Activated naive CD4-positive, alpha-beta T cell (primary cell): Measurements from ENCODE around the gene ILF2.
"Not testable (repeated sequence)": the region's sequence is repeated elsewhere in the genome, so short reads cannot be mapped to it uniquely, and the experiment has no call there.

Experiments
- DNase-seq, 4 experiments: peaks; one replicate each; lab custom pipeline; 2025; lab: John Stamatoyannopoulos, UW

ILF2 gene

DNA sequence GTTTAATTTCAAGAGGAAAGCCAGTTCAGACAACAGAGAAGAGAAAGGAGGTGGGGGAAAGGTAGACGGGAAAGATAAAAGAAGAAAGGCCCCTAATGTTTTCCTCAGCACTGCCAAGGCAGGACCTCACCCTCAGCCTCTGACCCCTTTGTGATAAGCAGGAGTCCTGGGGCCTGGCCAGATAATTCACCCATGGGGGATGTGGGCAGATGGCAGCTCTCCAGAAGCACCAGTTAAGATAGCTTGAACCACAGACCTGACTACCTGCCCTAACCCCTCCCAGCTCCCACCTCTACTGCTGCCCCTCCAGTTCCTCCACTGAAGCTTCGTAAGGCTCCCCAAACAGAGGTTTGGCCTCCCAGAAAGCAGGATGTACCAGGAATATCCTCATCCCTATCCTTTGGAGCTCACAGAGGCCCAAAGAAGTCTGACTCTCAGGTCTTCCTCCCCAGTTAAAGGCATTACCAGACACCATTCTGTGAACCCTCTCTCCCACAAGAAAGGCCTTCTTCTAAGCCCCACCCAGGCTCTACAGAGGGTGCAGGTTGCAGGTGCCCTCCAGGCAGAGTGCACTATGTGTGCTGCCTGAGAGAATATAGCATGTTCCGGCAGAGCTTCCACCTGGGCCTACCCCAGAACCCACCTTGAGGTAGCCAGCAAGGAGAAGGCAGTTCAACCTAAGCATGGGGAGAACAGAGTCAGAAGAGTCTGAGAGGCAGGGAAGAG, 21.5 kb downstream of the ILF2 start:
- DNase-seq = peak in 1 of 4 experiments; percentile 20

DNA sequence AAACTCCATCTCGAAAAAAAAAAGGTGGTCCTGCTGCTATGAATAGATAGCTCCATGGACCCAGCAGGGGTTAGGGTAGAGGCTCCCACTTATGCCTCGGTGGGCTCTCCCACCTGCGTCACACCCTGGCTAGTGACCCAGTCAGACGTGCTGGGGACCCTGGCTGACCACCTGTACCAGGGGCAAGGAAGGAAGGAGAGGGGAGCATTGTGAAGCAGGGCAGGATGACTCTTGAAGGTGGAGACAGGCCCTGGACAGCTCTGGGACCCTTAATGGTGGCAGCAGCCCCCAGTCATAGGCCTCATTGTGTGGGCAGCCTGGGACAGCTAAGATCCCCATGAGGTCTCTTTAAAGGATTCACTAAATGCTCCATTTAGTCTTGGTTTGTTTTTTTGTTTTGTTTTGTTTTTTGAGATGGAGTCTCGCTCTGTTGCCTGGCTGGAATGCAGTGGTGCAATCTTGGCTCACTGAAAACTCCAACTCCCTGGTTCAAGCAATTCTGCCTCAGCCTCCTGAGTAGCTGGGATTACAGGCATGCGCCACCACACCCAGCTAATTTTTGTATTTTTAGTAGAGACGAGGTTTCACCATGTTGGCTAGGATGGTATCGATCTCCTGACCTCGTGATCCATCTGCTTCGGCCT, 22.7 kb downstream of the ILF2 start:
- DNase-seq = no peak

DNA sequence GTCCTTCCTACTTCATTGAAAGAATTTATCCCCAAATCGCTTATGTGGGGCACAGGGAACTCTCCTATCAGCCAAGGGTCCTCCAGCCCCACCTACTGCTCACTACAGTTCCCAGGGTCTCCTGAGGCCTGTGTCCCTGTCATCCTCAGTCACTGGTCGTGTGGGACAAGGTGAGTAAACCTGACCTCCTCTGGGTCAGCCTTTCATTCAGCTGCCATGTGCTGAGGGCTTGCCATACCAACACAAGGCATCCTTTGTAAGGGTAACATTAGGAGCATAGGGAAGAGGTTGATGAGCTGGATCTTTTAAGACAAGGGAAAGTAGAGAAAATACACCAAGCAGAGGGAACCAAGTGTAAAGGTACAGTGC, 23.5 kb downstream of the ILF2 start:
- DNase-seq = no peak

DNA sequence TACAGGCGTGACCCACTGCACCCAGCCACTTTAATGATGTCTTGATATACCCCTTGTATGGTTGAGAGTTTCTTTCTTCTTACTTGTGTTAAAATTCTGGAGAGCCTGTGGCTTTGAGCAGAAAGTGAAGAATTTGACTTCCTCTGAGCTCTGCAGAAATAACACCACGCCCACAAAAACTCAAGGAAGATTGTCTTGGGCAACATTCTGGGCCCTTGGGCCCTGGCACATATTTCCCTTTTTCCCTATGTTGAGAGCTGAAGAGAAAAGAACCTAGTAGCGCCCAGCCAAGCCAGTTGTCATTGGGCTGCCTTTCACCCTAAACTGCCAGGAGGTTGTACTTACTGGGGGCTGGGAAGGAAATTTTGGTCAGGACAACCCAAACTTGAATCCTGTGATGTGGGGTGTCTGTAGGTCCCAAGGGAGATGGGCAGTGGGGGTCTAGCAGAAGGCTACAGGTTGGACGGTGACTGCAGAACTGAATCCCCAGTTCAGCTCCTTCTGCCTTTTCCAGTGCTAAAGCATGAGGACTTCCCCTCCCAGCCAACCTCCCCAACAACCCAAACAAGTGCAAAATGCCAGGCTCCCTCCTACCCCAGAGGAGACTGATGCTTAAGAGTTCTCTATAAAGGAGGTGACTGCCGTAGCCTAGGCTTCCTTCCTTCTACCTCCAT, 24.0 kb downstream of the ILF2 start:
- no peak for DNase-seq

DNA sequence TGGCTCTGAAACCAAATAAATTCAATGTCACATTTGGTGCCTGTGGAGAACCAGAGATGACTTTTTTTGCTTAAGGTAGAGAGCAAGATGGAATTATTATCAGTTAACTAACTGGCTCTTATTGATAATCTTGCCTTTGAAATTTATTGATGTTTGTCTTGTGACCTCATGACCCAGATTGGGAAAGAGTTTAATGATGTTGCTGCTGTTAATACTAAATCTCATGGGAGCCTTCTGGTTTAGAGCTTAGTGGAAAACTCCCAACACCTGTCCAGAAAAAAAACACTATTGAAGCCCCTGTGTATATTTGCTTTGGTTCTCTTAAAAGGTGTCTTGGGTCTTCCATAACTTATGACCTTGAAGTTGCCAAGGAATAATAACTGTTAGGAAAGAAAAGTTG, 27.0 kb downstream of the ILF2 start:
- DNase-seq = no peak

DNA sequence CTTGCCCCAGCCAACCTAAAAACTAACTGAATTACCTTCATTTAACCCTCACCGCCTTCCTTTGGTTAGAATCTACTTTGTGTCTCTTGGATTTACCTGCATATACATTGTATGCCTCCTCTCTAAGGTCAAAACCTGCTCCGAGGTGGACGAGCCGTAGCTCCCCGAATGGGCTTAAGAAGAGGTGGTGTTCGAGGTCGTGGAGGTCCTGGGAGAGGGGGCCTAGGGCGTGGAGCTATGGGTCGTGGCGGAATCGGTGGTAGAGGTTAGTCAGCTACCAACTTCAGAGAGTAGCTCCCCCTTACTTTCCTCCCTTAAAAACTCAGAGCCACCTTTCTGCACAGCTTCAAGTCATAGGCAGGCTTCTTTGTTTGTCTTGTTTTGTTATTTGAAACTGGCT, 27.7 kb downstream of the ILF2 start:
- DNase-seq = no peak

DNA sequence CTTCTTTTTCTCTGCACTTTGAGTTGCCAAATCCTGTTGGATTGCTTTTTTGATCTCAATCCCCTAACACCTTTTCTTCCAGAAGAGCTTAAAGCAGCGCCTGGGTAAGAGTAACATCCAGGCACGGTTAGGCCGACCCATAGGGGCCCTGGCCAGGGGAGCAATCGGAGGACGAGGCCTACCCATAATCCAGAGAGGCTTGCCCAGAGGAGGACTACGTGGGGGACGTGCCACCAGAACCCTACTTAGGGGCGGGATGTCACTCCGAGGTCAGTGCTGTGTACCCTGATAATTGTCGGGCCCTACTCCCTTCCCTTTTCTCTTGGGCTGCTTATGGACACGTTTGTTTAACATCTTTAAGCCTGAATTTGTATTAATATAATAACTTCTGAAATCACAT, 28.6 kb downstream of the ILF2 start:
- DNase-seq = no peak

DNA sequence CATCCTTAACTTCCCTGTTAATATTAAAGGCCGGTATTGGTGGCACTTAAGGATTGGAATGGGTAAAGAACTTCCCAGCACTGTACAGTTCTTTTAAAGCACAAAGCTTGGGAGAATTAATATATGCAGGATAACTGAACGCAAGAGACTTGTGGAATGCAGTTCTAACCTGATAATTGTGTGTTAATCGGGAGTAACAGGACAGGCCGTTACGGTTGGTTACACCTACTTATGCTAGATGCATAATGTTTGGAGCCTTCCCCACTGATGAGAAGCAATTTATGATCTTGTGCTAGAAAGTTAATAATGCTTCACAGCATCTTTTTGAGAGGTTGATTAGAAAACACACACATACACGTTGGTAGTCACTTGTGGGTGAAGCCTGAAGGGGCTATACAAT, 29.9 kb downstream of the ILF2 start:
- DNase-seq = no peak

DNA sequence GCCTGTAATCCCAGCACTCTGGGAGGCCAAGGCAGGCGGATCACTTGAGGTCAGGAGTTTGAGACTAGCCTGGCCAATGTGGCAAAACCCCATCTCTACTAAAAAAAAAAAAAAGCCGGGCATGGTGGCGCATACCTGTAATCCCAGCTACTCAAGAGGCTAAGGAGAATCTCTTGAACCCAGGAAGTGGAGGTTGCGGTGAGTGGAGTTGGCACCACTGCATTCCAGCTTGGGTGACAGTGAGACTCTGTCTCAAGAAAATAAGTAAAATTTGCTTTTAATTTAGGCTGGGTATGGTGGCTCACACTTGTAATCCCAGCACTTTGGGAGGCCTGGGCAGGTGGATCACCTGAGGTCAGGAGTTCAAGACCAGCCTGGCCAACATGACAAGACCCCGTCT, 30.6 kb downstream of the ILF2 start:
- not testable (repeated sequence) for DNase-seq

DNA sequence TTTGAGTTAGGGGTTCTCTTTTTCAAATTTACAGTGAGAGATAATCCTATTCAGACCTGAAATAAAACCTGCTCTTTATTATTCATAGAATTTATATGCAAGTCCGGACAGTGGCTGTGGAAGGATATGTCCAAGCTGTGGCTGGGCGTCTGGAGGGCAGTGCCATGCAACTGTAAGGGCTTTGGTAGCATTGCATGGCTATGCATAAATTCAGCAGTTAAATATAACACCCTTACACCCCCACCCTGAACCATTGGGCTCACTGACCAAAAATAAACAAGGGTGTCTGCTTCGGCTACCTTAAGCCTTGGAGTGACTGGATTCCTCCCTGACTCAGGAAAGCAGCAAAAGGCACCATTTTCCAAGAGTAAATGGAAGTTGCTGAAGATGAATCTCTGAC, 31.5 kb downstream of the ILF2 start:
- DNase-seq = no peak

DNA sequence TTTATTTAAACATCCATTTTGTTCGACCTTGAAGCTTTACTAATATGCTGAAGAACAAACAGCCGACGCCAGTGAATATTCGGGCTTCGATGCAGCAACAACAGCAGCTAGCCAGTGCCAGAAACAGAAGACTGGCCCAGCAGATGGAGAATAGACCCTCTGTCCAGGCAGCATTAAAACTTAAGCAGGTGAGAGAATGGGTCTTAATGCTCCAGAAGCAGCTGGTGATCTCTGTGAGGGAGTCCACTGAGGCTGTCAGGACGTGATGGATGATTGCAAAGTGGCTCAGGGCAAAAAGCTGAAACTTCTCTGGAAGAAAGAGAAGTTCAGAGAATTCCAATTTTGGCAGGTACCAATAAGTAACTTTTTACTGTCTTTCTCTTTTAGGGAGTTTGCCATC, 32.5 kb downstream of the ILF2 start:
- DNase-seq = no peak

DNA sequence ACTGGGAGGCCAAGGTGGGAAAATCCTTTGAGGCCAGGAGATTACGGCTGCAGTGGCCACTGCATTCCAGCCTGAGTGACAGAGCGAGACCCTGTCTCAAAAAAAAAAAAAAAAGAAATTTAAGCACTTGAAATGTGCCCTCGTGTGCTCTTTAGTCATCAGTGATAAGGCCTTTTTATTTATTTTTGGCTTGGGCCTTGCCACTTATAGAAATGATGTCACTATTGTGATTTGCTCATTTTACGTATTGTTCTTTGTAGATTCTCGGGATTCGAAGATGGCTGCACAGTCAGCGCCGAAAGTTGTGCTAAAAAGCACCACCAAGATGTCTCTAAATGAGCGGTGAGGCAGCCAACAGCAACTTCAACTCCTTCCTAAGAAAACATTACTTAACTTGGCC, 34.5 kb downstream of the ILF2 start:
- no peak for DNase-seq

DNA sequence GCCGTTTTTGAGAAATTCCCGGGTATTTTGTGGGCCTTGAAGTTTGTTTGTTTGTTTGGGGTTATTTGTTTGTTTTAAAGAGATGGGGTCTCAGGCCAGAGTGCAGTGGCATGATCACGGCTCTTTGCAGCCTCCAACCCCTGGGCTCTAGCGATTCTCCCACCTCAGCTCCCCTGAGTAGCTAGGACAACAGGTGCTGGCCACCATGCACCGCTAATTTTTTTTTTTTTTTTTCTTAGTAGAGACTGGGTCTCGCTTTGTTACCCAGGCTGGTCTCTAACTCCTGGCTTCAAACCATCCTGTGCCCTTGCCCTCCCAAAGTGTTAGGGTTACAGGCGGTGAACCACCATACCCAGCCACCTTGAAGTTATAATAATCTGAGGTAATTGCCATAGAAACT, 34.9 kb downstream of the ILF2 start:
- no peak for DNase-seq

DNA sequence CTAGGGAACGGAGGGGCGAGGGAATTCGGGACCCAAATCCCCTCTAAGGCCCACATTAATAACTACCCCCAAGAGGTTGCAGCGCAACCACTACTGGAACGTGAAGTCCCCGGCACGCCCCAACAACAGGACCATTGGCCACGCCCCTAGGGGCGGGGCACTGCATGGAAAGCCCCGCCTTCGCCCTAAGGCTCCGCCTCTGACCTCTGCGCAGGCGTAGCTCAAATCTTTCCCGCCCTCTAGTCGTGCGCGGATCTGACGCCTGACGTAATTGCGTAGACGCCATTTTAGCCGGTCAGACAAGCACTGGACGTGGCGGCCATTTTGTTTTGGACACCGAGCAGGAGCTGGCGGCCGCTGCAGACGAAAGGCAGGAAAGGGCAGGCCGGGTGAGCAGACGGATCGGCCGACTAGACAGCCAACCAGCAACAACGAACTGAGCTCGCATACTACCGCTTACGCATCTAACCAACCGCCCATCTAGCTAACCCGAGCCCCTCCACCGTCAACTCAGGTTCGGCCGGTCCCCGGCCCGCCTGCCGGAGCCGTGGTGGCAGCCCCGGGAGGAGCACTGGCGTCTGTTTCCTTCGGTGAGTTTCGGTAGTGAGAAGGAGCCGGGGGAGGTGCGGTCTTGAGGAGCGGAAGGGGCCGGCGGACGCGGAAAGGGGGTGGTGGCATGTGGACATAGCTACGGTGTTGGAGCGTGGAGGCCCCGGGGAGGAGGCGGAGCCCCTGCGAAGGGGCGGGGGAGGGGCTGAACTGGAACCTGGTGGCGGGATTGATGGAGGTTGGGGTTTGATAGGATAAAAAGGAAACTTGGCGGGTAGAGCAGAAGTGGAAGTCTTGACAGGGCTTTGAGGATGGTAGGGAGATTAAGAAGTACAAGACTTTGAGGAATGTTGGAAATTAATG, 36.8 kb downstream of the ILF2 start, which contains the start of gene CHTOP:
TSS of gene CHTOP (plus strand) at position 313 of the 912 bp plus-strand sequence. CDS start 2,523 bp downstream, outside the sequence.
- DNase-seq = peak; percentile 88 to 94 (median 92)

DNA sequence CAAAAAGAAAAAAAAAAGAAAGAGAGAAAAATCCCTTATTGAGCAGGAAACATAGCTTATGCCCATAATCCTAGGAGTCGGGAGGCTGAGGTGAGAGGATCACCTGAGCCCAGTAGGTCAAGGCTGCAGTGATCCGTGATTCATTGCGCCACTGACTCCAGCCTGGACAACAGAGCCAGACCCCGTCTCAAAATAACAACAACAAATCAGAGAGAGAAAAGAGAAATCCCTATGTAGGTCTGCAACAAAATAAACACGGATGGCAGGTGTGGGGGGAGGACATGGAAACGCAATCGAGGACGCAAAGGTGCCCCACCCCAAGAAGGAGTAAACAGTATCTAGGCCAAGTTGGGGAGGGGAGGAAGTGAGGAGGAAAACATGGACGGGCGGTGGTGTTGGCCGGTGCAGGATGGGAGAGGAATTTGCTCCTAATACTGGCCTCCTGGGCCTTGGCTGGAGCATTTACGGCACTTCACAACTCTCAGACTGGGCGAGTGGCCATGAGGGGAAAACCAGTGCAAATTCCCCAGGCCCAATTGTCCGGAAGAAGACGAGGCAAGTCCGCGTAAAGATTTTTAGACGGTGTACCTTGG, 37.5 kb downstream of the ILF2 start:
- no peak for DNase-seq

DNA sequence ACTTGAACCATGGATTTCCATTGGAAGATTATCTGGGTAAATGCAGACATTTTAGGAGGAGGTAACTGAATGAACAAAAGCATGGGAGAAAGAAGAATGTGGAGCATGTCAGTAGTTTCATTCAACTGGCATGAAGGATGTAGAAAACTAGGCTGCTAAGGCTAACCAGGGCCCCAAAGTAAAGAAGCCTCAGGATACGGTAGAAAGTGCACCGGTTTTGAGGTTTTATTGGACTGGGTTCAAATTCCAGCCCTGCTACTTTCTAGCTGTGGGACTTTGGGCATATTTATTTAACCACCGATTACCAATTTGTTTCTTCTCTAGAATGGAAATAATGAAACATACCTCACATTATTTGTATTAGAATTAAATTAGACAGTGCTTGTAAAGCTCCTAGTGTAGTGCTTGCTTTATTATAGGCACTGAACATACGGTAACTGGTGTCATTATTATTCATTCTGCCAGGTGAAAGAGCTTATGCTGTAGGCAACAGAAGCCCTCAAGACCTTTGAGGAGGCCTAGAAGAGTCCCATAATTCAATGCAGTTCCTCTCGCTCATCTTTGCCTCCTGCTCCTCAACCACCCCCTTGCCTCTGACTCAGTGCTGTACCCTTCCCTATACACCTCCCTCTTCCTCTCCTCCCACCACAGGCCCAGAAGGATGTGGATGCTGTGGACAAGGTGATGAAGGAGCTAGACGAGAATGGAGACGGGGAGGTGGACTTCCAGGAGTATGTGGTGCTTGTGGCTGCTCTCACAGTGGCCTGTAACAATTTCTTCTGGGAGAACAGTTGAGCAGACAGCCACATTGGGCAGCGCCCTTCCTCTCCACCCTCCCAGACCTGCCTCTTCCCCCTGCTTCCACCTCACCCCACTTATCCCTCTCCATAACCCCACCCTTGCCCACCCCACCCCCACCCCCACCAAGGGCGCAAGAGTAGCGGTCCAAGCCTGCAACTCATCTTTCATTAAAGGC, 39.5 kb downstream of the ILF2 start:
- DNase-seq = no peak

DNA sequence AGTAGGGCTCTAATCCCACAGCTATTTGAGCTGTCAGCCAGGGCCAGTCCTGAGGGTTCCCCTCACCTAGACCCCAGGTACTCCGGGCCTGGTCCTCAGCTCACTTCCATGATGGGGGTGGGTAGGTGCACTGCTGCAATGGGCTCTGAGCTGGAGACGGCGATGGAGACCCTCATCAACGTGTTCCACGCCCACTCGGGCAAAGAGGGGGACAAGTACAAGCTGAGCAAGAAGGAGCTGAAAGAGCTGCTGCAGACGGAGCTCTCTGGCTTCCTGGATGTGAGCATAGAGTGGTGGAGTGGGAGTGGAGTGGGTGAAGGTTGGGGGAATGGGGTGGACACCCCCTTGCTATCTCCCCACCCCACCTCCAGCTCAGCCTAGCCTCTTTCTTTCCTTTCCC, 40.4 kb downstream of the ILF2 start:
- DNase-seq = no peak

DNA sequence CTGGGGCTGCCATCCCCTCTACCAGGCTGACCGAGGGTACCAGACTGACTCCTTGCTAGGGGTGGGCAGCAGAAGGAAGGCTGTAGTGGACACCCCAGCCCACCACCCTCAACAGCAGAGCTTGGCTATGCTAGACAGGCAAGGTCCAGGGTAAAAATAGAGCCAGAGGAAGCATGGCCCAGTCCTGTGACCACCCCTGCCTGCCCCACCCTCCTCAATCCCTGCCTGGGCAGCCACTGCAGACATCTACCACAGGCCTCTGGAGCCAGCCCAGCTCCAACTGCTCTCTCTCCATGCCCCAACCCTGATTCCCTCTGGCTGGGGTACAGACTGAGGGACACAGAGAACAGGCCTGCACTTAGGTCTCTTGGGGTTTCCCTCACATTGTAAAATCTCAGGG, 40.8 kb downstream of the ILF2 start:
- no peak for DNase-seq

DNA sequence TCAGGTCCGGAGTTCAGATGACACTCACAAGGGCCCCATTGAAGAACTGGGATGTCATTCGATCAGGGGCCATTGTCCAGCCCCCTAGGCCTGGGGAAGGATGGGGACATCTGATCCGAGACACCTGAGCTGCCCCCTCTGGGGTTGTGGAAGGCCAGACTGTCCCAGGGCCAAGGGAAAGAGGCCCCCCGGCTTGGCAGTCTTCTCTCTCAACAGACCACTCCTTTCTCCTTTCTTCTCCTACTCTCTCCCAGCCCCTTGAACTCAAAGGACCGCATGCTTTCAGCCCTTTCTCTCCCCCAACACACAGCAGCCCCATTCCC, 41.5 kb downstream of the ILF2 start:
- DNase-seq = no peak

DNA sequence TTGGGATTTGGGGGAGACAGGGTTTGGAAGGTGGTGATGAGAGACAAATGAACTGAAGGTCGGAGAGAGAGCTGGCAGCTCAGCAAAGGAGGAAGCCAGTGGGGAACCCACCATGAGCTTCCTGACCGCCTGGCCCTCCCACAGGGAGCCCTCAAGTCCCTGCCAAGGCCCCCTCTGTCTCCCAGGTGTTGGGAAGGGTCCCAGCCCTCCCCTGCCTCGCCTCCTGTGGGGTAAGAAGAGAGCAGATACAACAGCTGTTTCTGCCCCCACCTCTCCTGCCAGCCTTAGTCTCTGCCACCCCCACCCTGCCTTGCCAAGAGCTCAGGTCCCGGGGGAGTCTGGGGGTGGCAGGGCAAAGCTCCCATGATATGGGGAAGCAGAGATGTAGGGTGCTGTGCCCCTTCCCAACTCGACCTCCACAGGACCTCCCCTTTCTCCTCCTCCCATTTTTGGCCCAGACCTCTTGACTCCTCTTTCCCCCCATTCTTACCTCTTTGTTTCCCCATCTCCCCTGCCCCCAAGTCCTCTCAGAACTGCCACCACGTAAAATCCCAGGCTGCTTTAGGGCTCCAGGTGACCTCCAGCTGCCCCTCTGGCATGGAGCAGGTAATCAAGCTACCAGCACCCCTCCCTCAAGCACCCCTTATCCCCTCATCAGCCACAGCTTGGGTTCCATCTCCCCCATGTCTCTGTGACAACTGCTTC, 42.0 kb downstream of the ILF2 start:
- no peak for DNase-seq
